Ovary (tissue), 3 donors: ENCODE results near the gene TPK1.

Experiments
- CTCF ChIP-seq, 3 donors: fragments of 450-650 bp in 2 of 3; fragments of 200-600 bp in 1 of 3; IDR thresholded peaks; one replicate each; pipeline versions ENCODE4 v1.5.1 to v1.8.0; 2016 to 2022; ENCODE audit warnings: antibody characterized with exemption in 3 of 3, mild to moderate bottlenecking in 1 of 3
- POLR2A ChIP-seq: fragments of 450-650 bp; IDR thresholded peaks from one replicate; pipeline ENCODE4 v1.6.1; 2017; ENCODE audit warnings: antibody characterized with exemption, mild to moderate bottlenecking, moderate library complexity
- donor health status: DM: no; HTN: no; CAD: no.

DNA sequence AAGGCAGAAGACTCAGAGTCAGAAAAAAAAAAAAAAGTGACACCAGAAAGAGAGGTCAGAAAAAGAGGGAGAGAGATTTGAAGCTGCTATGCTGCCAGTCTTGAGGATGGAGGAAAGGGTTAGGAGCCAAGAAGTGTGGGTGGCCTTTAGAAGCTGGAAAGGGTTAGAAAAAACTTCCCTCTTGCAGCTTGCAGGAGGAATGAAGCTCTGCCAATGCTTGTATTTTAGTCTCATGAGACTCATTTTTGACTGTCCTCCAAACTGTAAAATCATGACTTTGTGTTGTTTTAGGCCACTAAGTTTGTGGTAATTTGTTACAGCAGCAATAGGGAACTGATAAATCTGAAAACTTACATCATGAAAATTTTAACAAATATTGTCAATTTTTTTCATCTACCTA, 304.7 kb downstream of the TPK1 start:
- TF ChIP-seq CTCF (IDR thresholded peaks at IDR 0.05) (no peak), POLR2A (no peak)
